ENCODE results near the gene IQSEC2. TPM values are rescaled to one million over a fixed set of nuclear protein-coding genes. Genes with fewer than 3 reads are reported as not detected.
A peak's percentile ranks its signal among the peaks of the same experiment; 100 is the strongest.

IQSEC2 gene
- total and polyA plus RNA-seq, 2 of the 13 experiments (the other 11 are each of a cell fraction or from before 2014, with no cell fraction given) = 0.13 to 0.21 TPM

DNA sequence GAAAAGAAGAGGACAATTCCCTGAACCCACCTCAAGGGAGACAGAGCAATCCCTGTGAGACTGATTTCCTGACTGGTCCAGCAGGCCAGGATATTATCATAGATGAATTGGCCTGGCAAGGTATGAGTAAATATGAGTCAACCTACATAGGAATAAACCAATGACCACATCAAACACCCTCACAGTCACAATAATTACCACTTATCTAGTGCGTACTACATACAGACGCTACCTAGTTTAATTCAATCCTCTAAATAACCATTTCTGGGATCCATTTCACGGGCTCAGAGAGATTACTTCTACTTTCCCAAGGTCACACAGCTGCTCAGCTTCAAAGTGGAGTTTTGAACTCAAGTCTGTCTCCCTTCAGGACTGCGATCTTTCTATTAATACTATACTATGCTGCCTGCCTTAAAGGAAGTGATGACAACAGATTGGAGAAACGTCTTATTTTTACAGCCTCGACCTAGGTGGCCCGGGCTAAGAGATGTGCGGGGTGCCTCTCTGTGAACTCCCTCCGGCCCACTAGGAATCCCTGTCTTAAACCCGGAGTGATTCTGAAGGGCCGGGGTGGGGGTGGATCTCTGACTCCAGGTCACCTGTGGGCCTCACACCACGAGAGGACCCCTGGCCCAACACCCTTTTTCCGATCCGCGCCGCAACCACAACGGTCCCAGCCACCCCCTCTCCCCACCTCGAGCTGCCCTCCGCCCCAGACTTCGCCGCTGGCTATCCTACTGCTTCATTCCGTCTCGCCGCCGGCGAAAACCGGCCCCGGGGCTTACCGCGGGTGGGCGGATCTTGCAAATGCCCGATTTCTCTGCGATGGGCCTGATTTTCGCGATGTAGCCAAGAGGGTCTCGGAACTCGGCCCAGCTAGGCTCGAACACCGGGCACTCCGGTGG lies 57.2 kb downstream of the IQSEC2 start (continued):
- TF ChIP-seq KDM5A (IDR thresholded peaks at IDR 0.05; ENCODE audit: borderline replicate concordance, low read length) (0 out of 2 replicates have a peak, but pooled peaks have one; percentile 21), ZNF709 (CRISPR knock-in tag; IDR thresholded peaks at IDR 0.05) (peak; percentile 7; the same call in 1 of the 2 replicates), ZNF431 (CRISPR knock-in tag; IDR thresholded peaks at IDR 0.05; ENCODE audit: borderline replicate concordance, low read depth) (no peak), AGO2 (optimal IDR thresholded peaks at IDR 0.05; ENCODE audit: low read depth, low read length) (peak; percentile 76), CHCHD3 (CRISPR knock-in tag; IDR thresholded peaks at IDR 0.05) (no peak), ZFP41 (CRISPR knock-in tag; IDR thresholded peaks at IDR 0.05; ENCODE audit: borderline replicate concordance) (no peak)
- TF ChIP-seq, protein P1, sequence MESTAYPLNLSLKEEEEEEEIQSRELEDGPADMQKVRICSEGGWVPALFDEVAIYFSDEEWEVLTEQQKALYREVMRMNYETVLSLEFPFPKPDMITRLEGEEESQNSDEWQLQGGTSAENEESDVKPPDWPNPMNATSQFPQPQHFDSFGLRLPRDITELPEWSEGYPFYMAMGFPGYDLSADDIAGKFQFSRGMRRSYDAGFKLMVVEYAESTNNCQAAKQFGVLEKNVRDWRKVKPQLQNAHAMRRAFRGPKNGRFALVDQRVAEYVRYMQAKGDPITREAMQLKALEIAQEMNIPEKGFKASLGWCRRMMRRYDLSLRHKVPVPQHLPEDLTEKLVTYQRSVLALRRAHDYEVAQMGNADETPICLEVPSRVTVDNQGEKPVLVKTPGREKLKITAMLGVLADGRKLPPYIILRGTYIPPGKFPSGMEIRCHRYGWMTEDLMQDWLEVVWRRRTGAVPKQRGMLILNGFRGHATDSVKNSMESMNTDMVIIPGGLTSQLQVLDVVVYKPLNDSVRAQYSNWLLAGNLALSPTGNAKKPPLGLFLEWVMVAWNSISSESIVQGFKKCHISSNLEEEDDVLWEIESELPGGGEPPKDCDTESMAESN (CRISPR knock-in tag; conservative IDR thresholded peaks at IDR 0.05) = no peak

DNA sequence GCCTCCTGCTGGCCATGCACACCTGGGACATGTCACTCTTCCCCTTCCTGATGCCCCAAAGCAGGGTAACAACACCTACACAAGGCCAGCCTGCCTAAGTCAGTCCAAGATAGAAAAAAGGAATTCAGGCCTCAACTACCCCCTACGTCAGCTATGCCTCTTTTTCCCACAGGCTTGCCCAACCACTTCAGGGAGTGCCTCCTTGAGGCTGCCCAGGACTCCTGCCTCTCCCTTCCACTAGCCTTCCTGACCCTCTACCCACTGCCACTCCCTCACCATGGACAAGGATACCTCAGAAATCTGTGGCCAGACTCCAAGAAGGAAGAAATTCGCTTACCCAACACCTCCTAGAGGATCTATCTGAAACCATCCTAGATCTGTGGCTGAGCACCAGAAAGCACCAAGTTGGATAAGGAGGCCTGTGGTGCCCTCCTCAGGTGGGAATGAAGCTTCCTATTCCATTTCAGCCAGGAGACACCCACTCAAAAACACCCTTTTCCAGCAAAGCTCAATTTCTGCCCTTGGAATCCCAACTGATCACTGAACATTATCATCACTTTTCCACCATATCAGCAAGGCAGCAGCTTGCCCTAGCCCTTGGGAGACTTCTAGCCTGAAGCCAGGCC lies 58.2 kb downstream of the IQSEC2 start:
- FAIRE-seq (peak; percentile 83), DNase-seq (ENCODE audit: low spot score) (no peak), ATAC-seq (peak; percentile 22; the same call in 1 of the 3 replicates)
- H3K9ac ChIP-seq (ENCODE audit: insufficient read depth, low read depth, low read length) = peak overlapping the region; percentile 97
- WGBS (ENCODE audit: low lambda C conversion rate) = no CpG with 5 or more reads among the region's 2 CpGs
- peaks cover 34% of the 10 kb centered on the region for H3K4me1 ChIP-seq (ENCODE audit: insufficient read depth, low read length)
- no peak overlapping the region for H2AFZ ChIP-seq (ENCODE audit: low read length)
- POLR2A ChIA-PET = no interaction called here
- H3K79me2 ChIP-seq (ENCODE audit: insufficient read depth, low read length) = peaks cover 50% of the 10 kb centered on the region
- peaks cover 32% of the 10 kb centered on the region for H4K20me1 ChIP-seq (ENCODE audit: insufficient read depth, low read length)
- peak overlapping the region; percentile 83 to 89 (median 87) for H3K4me3 ChIP-seq (replicated peaks in 1 of 3; ENCODE audit: insufficient read depth in 1 of 3, low read depth in 2 of 3, low read length in 3 of 3)
- no peak overlapping the region for H3K27ac ChIP-seq (ENCODE audit: extremely low read length, insufficient read depth, low read length)
- H3K9me3 ChIP-seq (ENCODE audit: low read length) = no peaks in the 10 kb centered on the region
- no TSS peak for BruUV-seq (replicated peaks)
- H3K4me2 ChIP-seq (ENCODE audit: low read depth, low read length) = peak overlapping the region; percentile 95
- in situ Hi-C loops (cut with HindIII; ENCODE audit: extremely low pct_ligation_motif_present, low pct_unique_long_range_greater_than_20kb) = no loop called here
- CTCF ChIA-PET (ENCODE audit: low intra/inter-chr PET ratio, low total read pairs) = no interaction called here
- intact Hi-C loops (cut with micrococcal nuclease; ENCODE audit: unreplicated experiment) = no loop called here
- H3K36me3 ChIP-seq (replicated peaks in 1 of 2; ENCODE audit: control insufficient read depth in 1 of 2, insufficient read depth in 2 of 2, low read length in 2 of 2) = peaks cover 2 to 22% of the 10 kb centered on the region in 2 experiments; a peak in 4 of 5 replicates
- no peaks in the 10 kb centered on the region; a peak in 2 of 5 replicates for H3K27me3 ChIP-seq (ENCODE audit: control insufficient read depth in 1 of 2, insufficient read depth in 2 of 2, low read length in 2 of 2)
- no peak for TF ChIP-seq ERF (CRISPR knock-in tag; IDR thresholded peaks at IDR 0.05)
- 0 out of 2 replicates have a peak, but pooled peaks have one; percentile 9 for TF ChIP-seq ZFY (CRISPR knock-in tag; IDR thresholded peaks at IDR 0.05)
- TF ChIP-seq, protein P2, sequence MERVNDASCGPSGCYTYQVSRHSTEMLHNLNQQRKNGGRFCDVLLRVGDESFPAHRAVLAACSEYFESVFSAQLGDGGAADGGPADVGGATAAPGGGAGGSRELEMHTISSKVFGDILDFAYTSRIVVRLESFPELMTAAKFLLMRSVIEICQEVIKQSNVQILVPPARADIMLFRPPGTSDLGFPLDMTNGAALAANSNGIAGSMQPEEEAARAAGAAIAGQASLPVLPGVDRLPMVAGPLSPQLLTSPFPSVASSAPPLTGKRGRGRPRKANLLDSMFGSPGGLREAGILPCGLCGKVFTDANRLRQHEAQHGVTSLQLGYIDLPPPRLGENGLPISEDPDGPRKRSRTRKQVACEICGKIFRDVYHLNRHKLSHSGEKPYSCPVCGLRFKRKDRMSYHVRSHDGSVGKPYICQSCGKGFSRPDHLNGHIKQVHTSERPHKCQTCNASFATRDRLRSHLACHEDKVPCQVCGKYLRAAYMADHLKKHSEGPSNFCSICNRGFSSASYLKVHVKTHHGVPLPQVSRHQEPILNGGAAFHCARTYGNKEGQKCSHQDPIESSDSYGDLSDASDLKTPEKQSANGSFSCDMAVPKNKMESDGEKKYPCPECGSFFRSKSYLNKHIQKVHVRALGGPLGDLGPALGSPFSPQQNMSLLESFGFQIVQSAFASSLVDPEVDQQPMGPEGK (CRISPR knock-in tag; IDR thresholded peaks at IDR 0.05) = no peak
- TF ChIP-seq NR3C1 (CRISPR knock-in tag; IDR thresholded peaks at IDR 0.05) = no peak
- TF ChIP-seq ZFAT (CRISPR knock-in tag; conservative IDR thresholded peaks at IDR 0.05) = no peak
- no peak for TF ChIP-seq ZNF782 (CRISPR knock-in tag; IDR thresholded peaks at IDR 0.05; ENCODE audit: borderline replicate concordance)
